Immature natural killer cell (primary cell): Measurements from ENCODE around the gene MCM10. TPM values are rescaled to one million over a fixed set of nuclear protein-coding genes. Genes with fewer than 3 reads are reported as not detected.
"Not testable (repeated sequence)": the region's sequence is repeated elsewhere in the genome, so short reads cannot be mapped to it uniquely, and the experiment has no call there.

Experiments
- DNase-seq, 3 donors: peaks; one replicate each; pipeline ENCODE4 v3.0.0; 2022; ENCODE audit warnings: mixed read lengths in 1 of 3
- H3K27ac Mint-ChIP-seq, 6 donors: one replicate each; pipeline ENCODE4 v1.8.0; 2020; ENCODE audit warnings: mixed read lengths in 6 of 6, mild to moderate bottlenecking in 5 of 6, inconsistent platforms in 4 of 6, moderate library complexity in 3 of 6
- H3K27me3 Mint-ChIP-seq, 3 donors: one replicate each; pipeline ENCODE4 v1.8.0; 2020 to 2021; ENCODE audit warnings: low read depth in 3 of 3, mild to moderate bottlenecking in 3 of 3, mixed read lengths in 3 of 3, moderate library complexity in 3 of 3, inconsistent platforms in 1 of 3
- H3K36me3 Mint-ChIP-seq, 3 donors: one replicate each; pipeline ENCODE4 v1.8.0; 2020; ENCODE audit warnings: mixed read lengths in 3 of 3, inconsistent platforms in 2 of 3, mild to moderate bottlenecking in 2 of 3
- H3K4me1 Mint-ChIP-seq, 2 donors: one replicate each; pipeline ENCODE4 v1.8.0; 2020; ENCODE audit warnings: inconsistent platforms in 2 of 2, mild to moderate bottlenecking in 2 of 2, mixed read lengths in 2 of 2, moderate library complexity in 1 of 2
- H3K4me3 Mint-ChIP-seq, 5 donors: one replicate each; pipeline ENCODE4 v1.8.0; 2020; ENCODE audit warnings: mild to moderate bottlenecking in 5 of 5, mixed read lengths in 5 of 5, inconsistent platforms in 3 of 5, moderate library complexity in 3 of 5
- H3K9me3 Mint-ChIP-seq, 6 donors: one replicate each; pipeline ENCODE4 v1.8.0; 2020; ENCODE audit warnings: mild to moderate bottlenecking in 6 of 6, mixed read lengths in 6 of 6, inconsistent platforms in 4 of 6, moderate library complexity in 3 of 6
- polyA plus RNA-seq, 3 donors: library from polyadenylated mRNA; unstranded; fragments of 300-500 nt; fragmentation: Illumina TruSeq; gene quantifications; one replicate each; pipeline ENCODE4 v1.2.3, GENCODE V29; 2021

MCM10 gene
- polyA plus RNA-seq, 3 donors from 2014 or later, result 0.13 to 0.58 (median 0.55) TPM

- H3K9me3 Mint-ChIP-seq, result peaks cover 0 to 2% (median 0%) of the 10 kb centered on the region in 6 donors
- no peaks in the 10 kb centered on the region for H3K4me1 Mint-ChIP-seq
- no peaks in the 10 kb centered on the region for H3K36me3 Mint-ChIP-seq
- no peak overlapping the region for H3K4me3 Mint-ChIP-seq
- H3K27ac Mint-ChIP-seq, result no peak overlapping the region
- H3K27me3 Mint-ChIP-seq, result peaks cover 2 to 5% (median 3%) of the 10 kb centered on the region in 3 donors
- no peak for DNase-seq
Observed at GRCh38 chr10:13236638-13237037, 75.3 kb downstream of the MCM10 start.

- DNase-seq, result no peak
- Mint-ChIP-seq H3K9me3 (peaks cover 0 to 2% (median 0%) of the 10 kb centered on the region in 6 donors), H3K27me3 (peaks cover 0 to 5% (median 3%) of the 10 kb centered on the region in 3 donors), H3K27ac (no peak overlapping the region), H3K4me1 (no peaks in the 10 kb centered on the region), H3K4me3 (no peak overlapping the region), H3K36me3 (no peaks in the 10 kb centered on the region)
Observed at GRCh38 chr10:13238271-13239077, 77.1 kb downstream of the MCM10 start.

- Mint-ChIP-seq H3K27me3 (peaks cover 0 to 3% (median 2%) of the 10 kb centered on the region in 3 donors), H3K9me3 (peaks cover 0 to 2% (median 0%) of the 10 kb centered on the region in 6 donors), H3K4me3 (no peak overlapping the region), H3K4me1 (no peaks in the 10 kb centered on the region), H3K36me3 (no peaks in the 10 kb centered on the region), H3K27ac (no peak overlapping the region)
- no peak for DNase-seq
Observed at GRCh38 chr10:13239923-13240322, 78.6 kb downstream of the MCM10 start.

- Mint-ChIP-seq H3K27ac (no peak overlapping the region), H3K9me3 (peaks cover 0 to 2% (median 0%) of the 10 kb centered on the region in 6 donors), H3K4me1 (no peaks in the 10 kb centered on the region), H3K27me3 (peaks cover 0 to 2% (median 2%) of the 10 kb centered on the region in 3 donors), H3K36me3 (no peaks in the 10 kb centered on the region), H3K4me3 (no peak overlapping the region)
- no peak for DNase-seq
Observed at GRCh38 chr10:13241613-13242012, 80.3 kb downstream of the MCM10 start.

- not testable (repeated sequence) for H3K27me3 Mint-ChIP-seq, H3K27ac Mint-ChIP-seq, H3K9me3 Mint-ChIP-seq, H3K4me3 Mint-ChIP-seq, H3K36me3 Mint-ChIP-seq, DNase-seq, H3K4me1 Mint-ChIP-seq
Observed at GRCh38 chr10:13242260-13242659, 80.9 kb downstream of the MCM10 start.

GRCh38 chr10:13247246-13247645 lies 85.9 kb downstream of the MCM10 start:
- Mint-ChIP-seq H3K4me3 (no peak overlapping the region), H3K4me1 (no peaks in the 10 kb centered on the region), H3K27me3 (peaks cover 0 to 2% (median 1%) of the 10 kb centered on the region in 3 donors), H3K9me3 (no peaks in the 10 kb centered on the region), H3K36me3 (no peaks in the 10 kb centered on the region), H3K27ac (no peak overlapping the region)
- no peak for DNase-seq

GRCh38 chr10:13247784-13248183 lies 86.4 kb downstream of the MCM10 start:
- H3K4me3 Mint-ChIP-seq, result no peak overlapping the region
- no peaks in the 10 kb centered on the region for H3K9me3 Mint-ChIP-seq
- DNase-seq, result no peak
- no peak overlapping the region for H3K27ac Mint-ChIP-seq
- H3K27me3 Mint-ChIP-seq, result peaks cover 0 to 2% (median 1%) of the 10 kb centered on the region in 3 donors
- H3K36me3 Mint-ChIP-seq, result no peaks in the 10 kb centered on the region
- no peaks in the 10 kb centered on the region for H3K4me1 Mint-ChIP-seq

- Mint-ChIP-seq H3K36me3 (no peaks in the 10 kb centered on the region), H3K9me3 (peaks cover 0 to 4% (median 0%) of the 10 kb centered on the region in 6 donors), H3K27me3 (peaks cover 5 to 11% (median 7%) of the 10 kb centered on the region in 3 donors), H3K4me1 (no peaks in the 10 kb centered on the region), H3K27ac (no peak overlapping the region), H3K4me3 (no peak overlapping the region)
- no peak for DNase-seq
Observed at GRCh38 chr10:13253726-13254125, 92.4 kb downstream of the MCM10 start.

GRCh38 chr10:13256627-13257026 lies 95.3 kb downstream of the MCM10 start:
- Mint-ChIP-seq H3K4me1 (no peaks in the 10 kb centered on the region), H3K4me3 (no peak overlapping the region), H3K36me3 (no peaks in the 10 kb centered on the region), H3K9me3 (peaks cover 0 to 4% (median 0%) of the 10 kb centered on the region in 6 donors), H3K27ac (no peak overlapping the region), H3K27me3 (peaks cover 4 to 12% (median 11%) of the 10 kb centered on the region in 3 donors)
- no peak for DNase-seq

- peaks cover 5 to 13% (median 12%) of the 10 kb centered on the region in 3 donors for H3K27me3 Mint-ChIP-seq
Observed at GRCh38 chr10:13257621-13258140, 96.3 kb downstream of the MCM10 start.

More at GRCh38 chr10:13257621-13258140, 96.3 kb downstream of the MCM10 start:
- no peak overlapping the region for H3K27ac Mint-ChIP-seq
- H3K4me3 Mint-ChIP-seq, result no peak overlapping the region
- H3K4me1 Mint-ChIP-seq, result no peaks in the 10 kb centered on the region
- peaks cover 0 to 4% (median 0%) of the 10 kb centered on the region in 6 donors for H3K9me3 Mint-ChIP-seq
- no peaks in the 10 kb centered on the region for H3K36me3 Mint-ChIP-seq
- no peak for DNase-seq

Other genes with a start within 250 kb of the MCM10 start
- gene CCDC3, start 159.8 kb upstream of the MCM10 start, polyA plus RNA-seq, result not detected
- 100 to 1,000 TPM in 1 of 3 donors, 10 to 100 TPM in 2; 35.4 to 103 (median 71.8) TPM for gene OPTN, start 61.4 kb upstream of the MCM10 start, polyA plus RNA-seq
- gene UCMA, start 72.8 kb downstream of the MCM10 start, polyA plus RNA-seq, result not detected
- gene PHYH, start 138.5 kb downstream of the MCM10 start, polyA plus RNA-seq, result 10 to 100 TPM in 2 of 3 donors, 1 to 10 TPM in 1; 6.7 to 11.5 (median 11.4) TPM
- gene SEPHS1, start 186.7 kb downstream of the MCM10 start, polyA plus RNA-seq, result 10 to 100 TPM; 14.3 to 19.3 (median 18.4) TPM